ENCODE results near the gene GNAT2.
A peak's percentile ranks its signal among the peaks of the same experiment; 100 is the strongest.

Gene GNAT2

DNA sequence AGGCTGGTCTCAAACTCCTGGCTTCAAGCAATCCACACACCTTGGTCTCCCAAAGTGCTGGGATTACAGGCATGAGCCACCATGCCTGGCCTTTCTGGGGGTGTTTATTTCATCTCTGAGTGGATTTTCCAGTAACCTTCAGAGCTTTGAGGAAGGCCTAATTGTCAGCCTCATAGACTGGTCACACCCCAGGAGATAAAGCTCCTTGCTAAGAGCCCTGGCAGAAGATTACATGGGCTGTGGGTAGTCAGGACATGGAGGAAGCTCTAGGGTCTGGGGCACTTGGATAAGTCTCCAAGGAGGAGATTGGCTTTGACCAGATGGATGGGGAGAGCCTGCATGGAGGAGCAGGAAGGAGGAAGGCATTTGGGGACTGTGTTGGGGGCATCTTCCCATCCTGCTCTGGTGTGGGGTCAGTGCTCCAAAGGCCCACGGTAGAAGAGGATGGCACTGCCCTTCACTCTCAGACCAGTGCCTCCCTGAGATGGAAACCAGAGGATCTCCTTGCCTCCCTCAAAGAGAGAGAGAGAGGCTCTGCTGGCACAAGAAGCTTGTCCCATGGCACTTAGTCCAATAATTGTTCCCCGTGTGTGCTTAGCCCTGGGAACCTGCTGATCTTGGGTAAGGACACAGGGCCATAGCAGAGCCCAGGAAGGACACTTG is 21.8 kb upstream of the GNAT2 start:
- DNase-seq = no peak

DNA sequence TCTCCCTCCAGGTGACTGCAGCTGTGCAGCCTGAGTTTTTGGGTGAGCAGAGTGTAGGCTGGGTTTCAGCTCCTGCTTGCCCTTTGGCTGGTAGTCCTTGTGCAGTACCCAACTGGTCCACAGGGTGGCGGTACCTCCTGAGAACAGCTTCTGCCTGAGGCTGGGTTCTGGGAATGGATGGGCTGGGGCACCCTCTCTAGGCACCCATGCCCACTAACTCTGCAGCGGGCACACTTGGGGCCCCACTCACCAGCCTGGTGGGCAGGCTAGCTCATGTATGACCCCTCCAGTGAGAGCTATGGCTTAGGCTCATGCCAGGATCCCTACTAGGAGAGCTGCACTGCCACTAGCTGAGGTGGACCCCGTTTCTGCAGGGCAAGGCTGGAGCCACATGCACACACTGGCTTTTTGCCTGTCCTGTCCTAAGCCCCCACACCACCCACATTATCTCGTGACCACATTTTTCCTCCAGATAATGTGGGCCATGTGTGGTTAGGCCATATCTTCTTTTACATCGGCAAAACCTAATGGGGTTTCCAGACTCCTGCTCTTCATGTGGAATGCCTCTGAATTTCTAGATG is 21.0 kb upstream of the GNAT2 start:
- DNase-seq = peak; percentile 26

- no peak for DNase-seq
These were observed 20.4 kb upstream of the GNAT2 start for GRCh38 chr1:109639841-109640184.

- DNase-seq = no peak
These were observed 19.8 kb upstream of the GNAT2 start for GRCh38 chr1:109639063-109639840.

- no peak for DNase-seq
These were observed 18.0 kb upstream of the GNAT2 start for GRCh38 chr1:109637446-109637845.

DNA sequence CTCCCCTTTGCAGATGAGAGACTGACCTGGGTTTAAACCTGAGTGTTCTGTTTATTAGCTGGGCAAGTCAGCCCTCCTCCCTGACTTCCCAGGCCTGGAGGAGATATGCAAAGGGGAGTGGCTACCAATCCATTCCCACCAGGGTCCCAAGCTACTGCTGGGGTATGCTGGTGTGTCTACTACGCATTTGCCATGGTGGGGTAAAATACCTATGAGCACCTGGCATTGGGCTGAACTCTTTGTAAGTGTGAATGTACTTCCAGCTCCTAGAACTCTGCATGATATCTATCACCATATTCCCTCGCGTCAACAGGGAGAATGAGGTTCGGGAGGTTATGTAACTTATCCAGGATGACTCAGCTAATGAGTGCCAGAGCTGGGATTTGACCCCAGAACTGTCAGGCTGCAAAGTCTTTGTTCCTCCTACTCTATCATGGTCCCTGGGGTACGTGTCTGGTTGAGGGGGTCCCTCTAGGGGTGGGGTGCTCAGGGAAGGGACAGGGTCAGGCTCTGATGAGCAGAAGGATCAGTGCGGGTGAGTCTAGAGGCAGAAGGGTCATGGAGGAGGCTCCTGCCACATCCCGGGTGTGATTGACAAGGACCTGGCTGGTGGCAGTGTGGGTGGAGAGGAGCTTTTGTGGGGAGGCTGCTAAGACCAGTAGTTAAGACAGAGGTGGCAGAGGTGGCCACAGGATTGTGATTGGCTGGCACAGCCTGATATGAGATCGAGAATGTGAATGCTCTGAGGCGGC is 17.0 kb upstream of the GNAT2 start:
- no peak for DNase-seq

- DNase-seq = no peak
These were observed 16.4 kb upstream of the GNAT2 start for GRCh38 chr1:109635862-109636200.

- DNase-seq = no peak
These were observed 15.6 kb upstream of the GNAT2 start for GRCh38 chr1:109634771-109635750.

DNA sequence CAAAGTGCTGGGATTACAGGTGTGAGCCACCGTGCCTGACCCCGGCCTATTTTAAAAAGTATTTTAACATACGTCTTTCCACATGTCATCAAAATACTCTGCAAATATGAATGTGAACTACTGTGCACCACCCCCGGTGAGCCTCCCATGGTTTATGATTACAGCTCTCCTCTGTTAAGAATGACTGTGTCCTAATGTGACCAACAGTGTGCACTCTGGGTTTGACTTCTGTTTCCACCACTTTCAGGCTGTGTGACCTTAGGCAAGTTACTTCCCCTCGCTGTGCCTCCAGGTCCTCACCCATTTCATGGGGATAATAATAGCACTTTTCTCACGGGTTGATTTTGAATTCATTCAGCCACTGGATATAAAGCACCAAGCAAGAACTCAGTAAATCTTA is 14.9 kb upstream of the GNAT2 start:
- no peak for DNase-seq

- DNase-seq = peak; percentile 79
These were observed 13.4 kb upstream of the GNAT2 start for GRCh38 chr1:109632671-109633346.

DNA sequence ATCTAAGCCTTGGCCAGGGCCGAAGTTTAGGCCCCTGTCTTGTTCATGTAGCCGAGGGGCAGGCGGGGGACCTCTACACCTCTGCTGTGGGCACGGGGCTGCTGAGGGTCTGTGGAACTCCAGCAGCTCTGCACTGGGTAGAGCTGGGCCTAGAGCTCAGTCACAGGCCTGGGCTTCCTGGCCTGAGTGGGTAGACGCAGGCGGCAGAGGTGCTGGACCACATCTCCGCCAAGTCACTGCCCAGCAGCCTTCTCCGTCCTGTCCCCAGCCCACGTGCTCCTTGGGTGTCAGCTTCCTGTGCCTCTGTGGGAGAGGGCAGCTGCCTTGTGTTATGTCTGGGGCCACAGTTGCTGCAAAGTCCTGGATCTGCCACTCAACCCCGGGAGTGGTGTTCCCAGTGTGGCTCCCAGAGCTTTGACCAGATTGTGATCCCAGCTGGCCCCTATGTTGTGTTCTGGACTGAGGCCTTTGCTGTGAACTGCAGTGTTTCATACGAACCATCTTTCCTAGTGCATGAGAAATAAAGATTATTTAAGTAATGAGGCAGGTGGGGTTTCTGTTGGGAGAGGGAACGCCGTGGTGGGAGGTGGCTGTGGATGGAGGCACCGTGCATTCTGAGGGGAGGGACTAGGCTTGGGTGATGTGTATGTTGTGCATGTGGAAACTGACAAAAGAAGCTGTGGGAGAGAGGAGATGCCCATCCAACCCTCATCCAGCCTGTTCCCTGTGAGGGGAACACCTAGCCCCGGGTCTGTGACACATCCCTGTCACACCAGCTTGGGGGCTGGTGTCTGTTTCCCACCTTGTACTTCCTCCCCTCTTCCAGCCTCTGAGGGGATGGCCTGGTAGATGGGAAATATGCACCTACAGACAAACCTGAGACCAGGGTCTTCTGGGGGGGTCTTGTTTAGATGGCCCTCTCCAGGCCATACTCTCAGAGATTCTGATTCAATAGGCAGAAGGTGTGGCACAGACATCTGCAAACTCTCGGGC is 12.4 kb upstream of the GNAT2 start:
- DNase-seq = no peak

GRCh38 chr1:109630898-109631512 is 11.6 kb upstream of the GNAT2 start:
- DNase-seq = no peak

GRCh38 chr1:109630081-109630897 is 10.9 kb upstream of the GNAT2 start:
- no peak for DNase-seq

- no peak for DNase-seq
These were observed 10.1 kb upstream of the GNAT2 start for GRCh38 chr1:109629372-109630030.

- DNase-seq = no peak
These were observed 9.3 kb upstream of the GNAT2 start for GRCh38 chr1:109628540-109629321.

- no peak for DNase-seq
These were observed 8.4 kb upstream of the GNAT2 start for GRCh38 chr1:109627692-109628399.
